GM12878 (cell line): ENCODE results near the gene ZNF282. TPM values are rescaled to one million over a fixed set of nuclear protein-coding genes. Genes with fewer than 3 reads are reported as not detected.

ENCODE experiments used
- BACH1 ChIP-seq: fragments of 450-650 bp; IDR thresholded peaks from 2 replicates; pipeline ENCODE4 v1.6.1; 2017; ENCODE audit warnings: mild to moderate bottlenecking, borderline replicate concordance
- FOXM1 ChIP-seq: IDR thresholded peaks from 2 replicates; pipeline ENCODE4 v1.6.1; 2012; ENCODE audit warnings: low read depth, mild to moderate bottlenecking, inconsistent platforms, low read length, moderate library complexity
- HDAC6 ChIP-seq: fragments of 200-600 bp; sonication (generic); IDR thresholded peaks from one replicate; pipeline ENCODE4 v1.8.0; 2017; ENCODE audit warnings: antibody characterized with exemption; ENCODE audit not compliant: unreplicated experiment
- SMAD5 ChIP-seq: IDR thresholded peaks from 2 replicates; pipeline ENCODE4 v1.6.1; 2016; ENCODE audit warnings: antibody characterized with exemption, low read depth
- SMARCA5 ChIP-seq: fragments of 450-650 bp; IDR thresholded peaks from 2 replicates; pipeline ENCODE4 v1.6.1; 2017; ENCODE audit warnings: mild to moderate bottlenecking
- SUZ12 ChIP-seq: fragments of 200-600 bp; sonication (generic); IDR thresholded peaks from one replicate; pipeline ENCODE4 v1.6.1; 2018; ENCODE audit warnings: antibody characterized with exemption, mild to moderate bottlenecking; ENCODE audit not compliant: unreplicated experiment
- TAF1 ChIP-seq: IDR thresholded peaks from 2 replicates; pipeline ENCODE4 v1.6.1; 2011; ENCODE audit warnings: mild to moderate bottlenecking, low read depth, low read length, borderline replicate concordance
- polyA plus RNA-seq, 11 experiments: library from polyadenylated mRNA; depleted of rRNA in 4 of 11; unstranded in 6 of 11; stranded (reverse) in 5 of 11; fragments of >200 nt; fragmentation: Nextera tagmentation in 4 of 11; fragmentation: Illumina TruSeq in 1 of 11; extraction: Ambion mirVana in 4 of 11; extraction: Trizol in 1 of 11; gene quantifications; 1 replicate in 1 of 11; 2 replicates in 10 of 11; pipeline versions ENCODE4 v1.2.1 to v1.2.3, GENCODE V29; 2011 to 2016; ENCODE audit warnings: inconsistent platforms in 2 of 11, missing spikeins in 2 of 11, low read depth in 1 of 11
- total RNA-seq, 4 experiments: library from RNA; depleted of rRNA in 3 of 4; stranded (reverse); fragments of >200 nt in 3 of 4; fragmentation: Illumina TruSeq in 1 of 4; extraction: Trizol in 1 of 4; gene quantifications; 2 replicates each; pipeline versions ENCODE4 v1.2.1 to v1.2.3, GENCODE V29; 2013 to 2021
- TF ChIP-seq, protein P1 (sequence below): IDR thresholded peaks from 2 replicates; pipeline ENCODE4 v1.6.1; 2012; ENCODE audit warnings: low read depth, low read length, improper control_type of control experiment
- TF ChIP-seq, protein P2 (sequence below): fragments of 450-650 bp; IDR thresholded peaks from 2 replicates; pipeline ENCODE4 v1.6.1; 2017; ENCODE audit warnings: mild to moderate bottlenecking, moderate library complexity

Gene ZNF282
- total and polyA plus RNA-seq, 10 of the 15 experiments (the other 5 are each of a cell fraction or from before 2014, with no cell fraction given) = 0.35 to 28.4 (median 8.1) TPM

GRCh38 chr7:149161241-149161848, 34.0 kb upstream of the ZNF282 start (continued):
- TF ChIP-seq, protein P1, sequence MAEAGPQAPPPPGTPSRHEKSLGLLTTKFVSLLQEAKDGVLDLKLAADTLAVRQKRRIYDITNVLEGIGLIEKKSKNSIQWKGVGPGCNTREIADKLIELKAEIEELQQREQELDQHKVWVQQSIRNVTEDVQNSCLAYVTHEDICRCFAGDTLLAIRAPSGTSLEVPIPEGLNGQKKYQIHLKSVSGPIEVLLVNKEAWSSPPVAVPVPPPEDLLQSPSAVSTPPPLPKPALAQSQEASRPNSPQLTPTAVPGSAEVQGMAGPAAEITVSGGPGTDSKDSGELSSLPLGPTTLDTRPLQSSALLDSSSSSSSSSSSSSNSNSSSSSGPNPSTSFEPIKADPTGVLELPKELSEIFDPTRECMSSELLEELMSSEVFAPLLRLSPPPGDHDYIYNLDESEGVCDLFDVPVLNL = no peak
- no peak for TF ChIP-seq HDAC6
- no peak for TF ChIP-seq FOXM1
- no peak for TF ChIP-seq SMAD5
- TF ChIP-seq BACH1 = no peak
- TF ChIP-seq SMARCA5 = no peak
- TF ChIP-seq TAF1 = no peak
- TF ChIP-seq, protein P2, sequence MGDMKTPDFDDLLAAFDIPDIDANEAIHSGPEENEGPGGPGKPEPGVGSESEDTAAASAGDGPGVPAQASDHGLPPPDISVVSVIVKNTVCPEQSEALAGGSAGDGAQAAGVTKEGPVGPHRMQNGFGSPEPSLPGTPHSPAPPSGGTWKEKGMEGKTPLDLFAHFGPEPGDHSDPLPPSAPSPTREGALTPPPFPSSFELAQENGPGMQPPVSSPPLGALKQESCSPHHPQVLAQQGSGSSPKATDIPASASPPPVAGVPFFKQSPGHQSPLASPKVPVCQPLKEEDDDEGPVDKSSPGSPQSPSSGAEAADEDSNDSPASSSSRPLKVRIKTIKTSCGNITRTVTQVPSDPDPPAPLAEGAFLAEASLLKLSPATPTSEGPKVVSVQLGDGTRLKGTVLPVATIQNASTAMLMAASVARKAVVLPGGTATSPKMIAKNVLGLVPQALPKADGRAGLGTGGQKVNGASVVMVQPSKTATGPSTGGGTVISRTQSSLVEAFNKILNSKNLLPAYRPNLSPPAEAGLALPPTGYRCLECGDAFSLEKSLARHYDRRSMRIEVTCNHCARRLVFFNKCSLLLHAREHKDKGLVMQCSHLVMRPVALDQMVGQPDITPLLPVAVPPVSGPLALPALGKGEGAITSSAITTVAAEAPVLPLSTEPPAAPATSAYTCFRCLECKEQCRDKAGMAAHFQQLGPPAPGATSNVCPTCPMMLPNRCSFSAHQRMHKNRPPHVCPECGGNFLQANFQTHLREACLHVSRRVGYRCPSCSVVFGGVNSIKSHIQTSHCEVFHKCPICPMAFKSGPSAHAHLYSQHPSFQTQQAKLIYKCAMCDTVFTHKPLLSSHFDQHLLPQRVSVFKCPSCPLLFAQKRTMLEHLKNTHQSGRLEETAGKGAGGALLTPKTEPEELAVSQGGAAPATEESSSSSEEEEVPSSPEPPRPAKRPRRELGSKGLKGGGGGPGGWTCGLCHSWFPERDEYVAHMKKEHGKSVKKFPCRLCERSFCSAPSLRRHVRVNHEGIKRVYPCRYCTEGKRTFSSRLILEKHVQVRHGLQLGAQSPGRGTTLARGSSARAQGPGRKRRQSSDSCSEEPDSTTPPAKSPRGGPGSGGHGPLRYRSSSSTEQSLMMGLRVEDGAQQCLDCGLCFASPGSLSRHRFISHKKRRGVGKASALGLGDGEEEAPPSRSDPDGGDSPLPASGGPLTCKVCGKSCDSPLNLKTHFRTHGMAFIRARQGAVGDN = no peak
- no peak for TF ChIP-seq SUZ12
